Skin epidermis (tissue), 12 donors: ENCODE results near the gene ACSM6.

Experiments used
- H3K27ac ChIP-seq, 21 experiments: fragments of 200-600 bp; sonication (generic) in 11 of 21; one replicate each; pipeline ENCODE4 v1.5.0; 2020; ENCODE audit warnings: mild to moderate bottlenecking in 3 of 21, inconsistent platforms in 2 of 21, moderate library complexity in 2 of 21
- H3K4me3 ChIP-seq, 7 experiments: fragments of 200-600 bp; sonication (generic) in 2 of 7; one replicate each; pipeline ENCODE4 v1.5.0; 2020; ENCODE audit warnings: inconsistent platforms in 2 of 7, mild to moderate bottlenecking in 2 of 7, moderate library complexity in 1 of 7

ACSM6 gene

DNA sequence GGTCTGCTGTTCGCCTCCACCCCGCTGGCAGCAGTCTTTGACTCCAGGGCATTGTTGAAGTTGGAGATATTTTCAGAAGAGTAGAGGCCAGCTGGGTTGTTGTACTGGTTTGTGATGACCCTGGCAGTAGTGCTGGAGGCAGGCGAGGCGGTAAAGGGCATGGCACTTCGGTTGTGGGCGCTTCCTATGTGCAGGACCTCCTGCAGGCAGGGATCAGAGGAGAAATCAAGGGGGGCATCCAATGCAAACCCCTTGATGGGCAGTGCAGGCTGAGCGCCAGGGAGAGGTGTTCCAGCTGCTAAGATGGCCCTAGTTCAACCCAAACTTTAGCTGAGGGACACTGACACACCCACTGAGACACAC lies 69.8 kb downstream of the ACSM6 start:
- no peak overlapping the region for H3K4me3 ChIP-seq
- H3K27ac ChIP-seq, result peak overlapping the region in 6 of 21 experiments; percentile 19 to 61 (median 46)

- Histone ChIP-seq H3K4me3 (no peak overlapping the region), H3K27ac (peak overlapping the region in 9 of 21 experiments; percentile 18 to 77 (median 42))
These were observed 70.4 kb downstream of the ACSM6 start for GRCh38 chr10:95264227-95265051.

DNA sequence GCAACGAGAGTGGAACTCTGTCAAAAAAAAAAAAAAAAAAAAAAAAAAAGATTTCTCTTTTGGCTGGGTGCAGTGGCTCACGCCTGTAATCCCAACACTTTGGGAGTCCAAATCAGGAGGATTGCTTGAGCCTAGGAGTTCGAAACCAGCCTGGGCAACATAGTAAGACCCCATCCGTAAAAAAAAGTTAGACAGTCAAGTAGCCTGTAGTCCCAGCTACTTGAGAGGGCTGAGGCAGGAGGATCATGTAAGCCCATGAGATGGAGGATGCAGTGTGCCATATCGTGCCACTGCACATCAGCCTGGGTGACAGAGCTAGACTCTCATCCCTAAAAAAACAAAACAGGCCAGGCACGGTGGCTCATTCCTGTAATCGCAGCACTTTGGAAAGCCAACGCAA lies 71.5 kb downstream of the ACSM6 start:
- H3K27ac ChIP-seq, result peak overlapping the region in 8 of 21 experiments; percentile 63 to 89 (median 78)
- H3K4me3 ChIP-seq, result no peak overlapping the region

DNA sequence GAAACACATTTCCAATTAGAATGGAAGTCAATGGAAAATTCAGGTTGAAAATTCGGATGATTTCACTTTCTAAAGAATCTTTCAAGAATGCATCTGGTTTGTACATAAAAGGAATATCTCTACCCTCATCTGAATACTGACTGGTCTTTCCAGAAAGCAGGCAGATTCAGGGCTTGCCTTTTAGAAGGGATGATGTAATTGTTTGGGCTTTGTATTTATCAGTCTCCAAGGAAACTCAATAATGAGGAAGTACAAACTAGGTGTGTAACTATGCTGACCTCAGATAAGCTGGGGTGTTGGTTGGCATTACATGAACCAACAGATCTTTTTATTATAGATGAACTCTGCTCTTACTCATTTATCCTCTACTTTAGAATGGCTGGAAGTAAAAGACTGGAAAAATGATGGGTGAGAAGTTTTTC lies 72.6 kb downstream of the ACSM6 start:
- H3K4me3 ChIP-seq, result no peak overlapping the region
- H3K27ac ChIP-seq, result peak overlapping the region in 18 of 21 experiments; percentile 6 to 89 (median 74)

DNA sequence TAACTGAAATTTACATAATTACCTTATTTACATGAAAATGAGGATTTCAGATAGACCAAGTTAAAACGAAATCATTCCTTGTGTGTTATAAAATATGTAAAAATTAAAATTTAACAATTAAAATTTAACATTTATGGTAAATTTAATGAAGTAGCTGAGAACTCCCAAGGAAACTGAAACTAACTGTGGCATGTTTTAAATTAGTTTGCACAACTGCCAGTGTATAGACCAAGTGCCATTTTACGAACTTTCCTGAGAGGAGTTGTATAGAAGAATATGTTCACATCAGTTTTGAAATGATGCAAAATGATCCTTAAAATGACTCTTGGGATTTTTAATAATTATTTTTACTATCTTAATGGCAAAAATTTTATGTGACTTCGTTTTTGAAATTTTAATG lies 73.2 kb downstream of the ACSM6 start:
- Histone ChIP-seq H3K27ac (peak overlapping the region in 15 of 21 experiments; percentile 20 to 89 (median 60)), H3K4me3 (no peak overlapping the region)

GRCh38 chr10:95268438-95268837 lies 74.4 kb downstream of the ACSM6 start:
- Histone ChIP-seq H3K27ac (peak overlapping the region in 17 of 21 experiments; percentile 30 to 89 (median 73)), H3K4me3 (no peak overlapping the region)

- peak overlapping the region in 18 of 21 experiments; percentile 11 to 80 (median 70) for H3K27ac ChIP-seq
- H3K4me3 ChIP-seq, result no peak overlapping the region
These were observed 79.6 kb downstream of the ACSM6 start for GRCh38 chr10:95273393-95274312.

- peak overlapping the region in 12 of 21 experiments; percentile 5 to 66 (median 48) for H3K27ac ChIP-seq
- no peak overlapping the region for H3K4me3 ChIP-seq
These were observed 81.8 kb downstream of the ACSM6 start for GRCh38 chr10:95275726-95276366.

- Histone ChIP-seq H3K4me3 (no peak overlapping the region), H3K27ac (peak overlapping the region in 12 of 21 experiments; percentile 5 to 66 (median 47))
These were observed 82.5 kb downstream of the ACSM6 start for GRCh38 chr10:95276367-95277200.

GRCh38 chr10:95277201-95277570 lies 83.1 kb downstream of the ACSM6 start:
- Histone ChIP-seq H3K4me3 (no peak overlapping the region), H3K27ac (peak overlapping the region in 5 of 21 experiments; percentile 4 to 64 (median 44))

DNA sequence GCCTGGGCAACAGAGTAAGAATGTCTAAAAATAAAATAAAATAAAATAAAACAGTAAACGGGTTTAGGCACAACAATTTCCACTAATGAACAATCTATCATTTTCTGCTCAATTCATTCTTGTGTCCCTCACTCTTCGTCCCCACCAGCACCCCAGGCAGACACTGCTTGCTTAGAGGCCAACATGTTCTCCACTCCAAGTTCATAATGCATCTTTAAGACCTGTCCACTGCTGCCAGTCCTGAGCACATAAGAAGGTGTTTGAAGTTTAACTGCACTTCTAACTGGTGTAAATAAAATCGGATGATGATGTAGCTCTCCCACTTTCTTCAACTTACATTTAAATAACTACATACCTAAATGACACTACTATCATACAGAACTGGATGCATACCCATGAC lies 83.6 kb downstream of the ACSM6 start:
- Histone ChIP-seq H3K4me3 (no peak overlapping the region), H3K27ac (peak overlapping the region in 3 of 21 experiments; percentile 14 to 64 (median 49))
